Activated naive CD4-positive, alpha-beta T cell treated with anti-CD3 and anti-CD28 coated beads, Interleukin-2, amount 50 U/mL, for 72 hours (primary cell): Measurements from ENCODE around the gene GJA4. TPM values are rescaled to one million over a fixed set of nuclear protein-coding genes. Genes with fewer than 3 reads are reported as not detected.
A peak's percentile ranks its signal among the peaks of the same experiment; 100 is the strongest.

Source experiments
- ATAC-seq, 2 donors: fragments of 150-1000 bp; cut with Tn5 transposase; 2 replicates each; pipeline ENCODE4 v1.10.0; 2021; ENCODE audit warnings: mild to moderate bottlenecking in 2 of 2, moderate library complexity in 2 of 2
- DNase-seq, 2 donors: peaks; one replicate each; pipeline ENCODE4 v3.0.0; 2021 to 2022; ENCODE audit warnings: low spot score in 2 of 2
- H3K27ac Mint-ChIP-seq, 2 donors: one replicate each; pipeline ENCODE4 v1.8.0; 2022; ENCODE audit warnings: mild to moderate bottlenecking in 2 of 2, mixed read lengths in 2 of 2
- H3K36me3 Mint-ChIP-seq, 2 donors: one replicate each; pipeline ENCODE4 v1.8.0; 2022; ENCODE audit warnings: mixed read lengths in 2 of 2
- H3K9me3 Mint-ChIP-seq, 2 donors: one replicate each; pipeline ENCODE4 v1.8.0; 2022; ENCODE audit warnings: mixed read lengths in 2 of 2
- total RNA-seq, 2 donors: library from RNA; stranded (reverse); gene quantifications; one replicate each; pipeline ENCODE4 v1.2.3, GENCODE V29; 2022

GJA4 gene
- 1 to 10 TPM in 1 of 2 donors, not detected in 1; 1.4 TPM for total RNA-seq

- Mint-ChIP-seq H3K27ac (no peak within 1 kb of the TSS), H3K36me3 (no peaks in the 10 kb centered on the region), H3K9me3 (no peaks in the 10 kb centered on the region)
- DNase-seq: peak in 1 of 2 donors; percentile 41
- ATAC-seq: peak in 1 of 2 donors; percentile 15
Measured at GRCh38 chr1:34792868-34793727, at the start of gene GJA4. Gene GJA4, plus strand, starts transcription at chr1:34792999. Its CDS starts 1,215 bp downstream, at chr1:34794214.

DNA sequence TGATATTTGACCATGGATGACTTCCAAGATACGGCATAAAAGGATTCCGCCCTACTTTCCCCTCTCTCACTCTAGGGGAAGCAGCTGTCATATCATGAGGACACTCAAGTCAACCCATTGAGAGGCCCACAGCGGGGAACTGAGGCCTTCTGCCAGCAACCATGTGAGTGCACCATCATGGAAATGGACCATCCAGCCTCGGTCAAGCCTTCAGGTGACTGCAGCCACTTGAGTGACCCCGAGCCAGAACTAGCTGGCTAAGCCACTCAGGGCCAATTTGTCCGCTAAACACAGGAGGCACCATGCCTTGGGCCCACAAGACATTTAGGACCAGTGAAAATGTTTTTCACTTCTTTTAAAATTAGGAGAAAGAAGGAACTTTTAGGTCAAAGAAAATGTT lies 49.0 kb upstream of the GJA4 start:
- H3K9me3 Mint-ChIP-seq: no peaks in the 10 kb centered on the region
- no peak for ATAC-seq

GRCh38 chr1:34744851-34745250 lies 47.9 kb upstream of the GJA4 start:
- DNase-seq: no peak
- no peak for ATAC-seq
- no peak overlapping the region for H3K27ac Mint-ChIP-seq
- H3K9me3 Mint-ChIP-seq: no peaks in the 10 kb centered on the region
- H3K36me3 Mint-ChIP-seq: no peaks in the 10 kb centered on the region

More for the DNA sequence above, 49.0 kb upstream of the GJA4 start:
- no peak for DNase-seq
- Mint-ChIP-seq H3K36me3 (no peaks in the 10 kb centered on the region), H3K27ac (no peak overlapping the region)

DNA sequence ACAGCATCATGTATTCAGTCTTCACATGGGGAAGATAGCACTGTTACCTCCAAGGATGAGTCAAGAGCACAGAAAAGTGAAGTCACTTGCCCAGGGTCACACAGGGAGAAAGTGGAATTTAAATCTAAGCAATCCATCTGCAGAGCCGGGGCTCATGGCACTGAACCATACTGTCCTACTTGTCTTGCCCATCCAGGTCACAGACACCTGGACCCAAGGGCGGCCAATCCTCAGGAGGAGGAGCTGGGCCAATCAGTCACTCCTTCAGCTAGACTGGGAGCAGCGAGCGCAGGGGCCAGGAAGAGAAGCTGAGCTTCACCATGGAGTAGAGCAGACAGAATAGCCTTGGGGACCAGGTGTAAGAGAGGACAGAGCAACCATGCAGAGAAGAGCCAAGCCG lies 47.1 kb upstream of the GJA4 start:
- H3K36me3 Mint-ChIP-seq: no peaks in the 10 kb centered on the region
- ATAC-seq (no peak), DNase-seq (no peak)
- H3K27ac Mint-ChIP-seq: no peak overlapping the region
- no peaks in the 10 kb centered on the region for H3K9me3 Mint-ChIP-seq

DNA sequence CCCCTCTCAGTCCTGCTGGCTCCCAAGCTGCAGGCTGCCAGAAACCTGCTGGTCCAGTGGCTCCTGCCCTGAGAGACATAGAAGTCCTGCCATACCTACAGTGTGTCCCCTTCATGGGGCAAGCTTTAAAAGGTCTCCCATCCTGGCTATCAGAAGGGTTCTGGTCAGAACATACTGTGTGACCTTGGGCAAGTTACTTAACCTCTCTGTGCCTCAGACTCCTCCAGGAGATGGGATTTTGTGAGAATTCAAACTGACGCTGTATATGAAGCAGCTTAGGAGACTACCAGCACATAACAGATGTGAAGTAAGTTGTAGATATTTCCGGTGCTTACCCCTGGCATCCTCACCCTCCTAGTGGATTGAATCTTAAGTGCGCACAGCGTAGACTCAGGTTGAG lies 46.7 kb upstream of the GJA4 start:
- DNase-seq: no peak
- H3K36me3 Mint-ChIP-seq: no peaks in the 10 kb centered on the region
- no peak for ATAC-seq
- H3K27ac Mint-ChIP-seq: no peak overlapping the region
- no peaks in the 10 kb centered on the region for H3K9me3 Mint-ChIP-seq

DNA sequence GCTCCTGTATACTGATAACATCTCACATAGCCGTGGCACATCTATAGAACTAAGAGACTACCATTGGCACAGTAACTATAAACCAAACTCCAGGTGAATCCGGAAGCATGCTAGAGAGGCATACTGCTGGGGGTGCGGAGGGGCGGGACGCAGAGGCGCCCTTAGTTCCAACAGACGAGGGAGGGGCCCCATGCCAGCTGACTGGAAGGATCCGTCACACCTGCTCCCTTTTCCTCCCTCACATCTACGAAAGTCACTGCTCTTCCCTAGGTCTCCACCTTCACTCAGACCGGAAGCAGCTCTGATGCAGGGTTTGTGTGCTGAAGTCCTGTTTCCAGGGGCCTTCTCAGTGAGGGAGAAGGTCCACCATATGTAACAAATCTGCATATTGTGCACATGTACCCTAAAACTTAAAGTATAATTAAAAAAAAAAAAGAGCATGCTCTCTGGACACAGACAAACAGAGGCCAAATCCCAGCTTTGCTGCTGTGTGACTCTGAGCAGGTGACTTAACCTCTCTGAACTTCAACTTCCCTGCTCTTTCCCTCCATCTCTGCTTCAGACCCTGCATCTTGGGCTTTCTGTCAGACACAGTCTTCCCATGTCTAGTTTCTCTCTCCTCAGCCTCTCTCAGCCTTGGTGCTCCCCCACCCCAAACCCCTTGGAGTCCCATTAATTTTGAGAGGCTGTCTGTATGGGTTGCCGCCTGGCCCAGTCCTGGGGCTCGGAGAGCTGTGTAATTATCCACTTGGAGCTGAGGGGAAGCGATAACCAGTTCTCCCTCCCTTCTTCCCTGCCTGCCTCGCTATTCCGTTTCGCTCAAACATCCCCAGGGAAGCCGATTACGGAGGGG lies 45.8 kb upstream of the GJA4 start:
- Mint-ChIP-seq H3K9me3 (no peaks in the 10 kb centered on the region), H3K27ac (no peak overlapping the region), H3K36me3 (no peaks in the 10 kb centered on the region)
- ATAC-seq (no peak), DNase-seq (no peak)

DNA sequence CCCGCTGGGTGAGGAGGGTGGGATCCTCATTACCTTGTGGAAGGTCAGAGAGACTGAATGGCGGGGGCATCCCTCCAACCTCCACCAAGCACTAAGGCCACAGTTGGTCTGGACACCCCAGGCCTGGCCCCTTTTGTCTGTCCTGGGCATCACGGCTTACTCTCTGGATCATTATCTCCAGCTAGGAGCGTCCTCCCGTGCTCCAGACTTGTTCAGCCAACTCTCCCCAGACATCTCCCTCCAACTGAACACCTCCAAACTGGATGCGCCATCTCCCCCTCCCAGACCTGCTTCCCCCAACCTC lies 45.2 kb upstream of the GJA4 start:
- Mint-ChIP-seq H3K9me3 (no peaks in the 10 kb centered on the region), H3K36me3 (no peaks in the 10 kb centered on the region), H3K27ac (no peak overlapping the region)
- ATAC-seq (no peak), DNase-seq (no peak)

GRCh38 chr1:34749992-34750391 lies 42.8 kb upstream of the GJA4 start:
- H3K36me3 Mint-ChIP-seq: no peaks in the 10 kb centered on the region
- ATAC-seq: no peak
- no peak for DNase-seq
- H3K9me3 Mint-ChIP-seq: no peaks in the 10 kb centered on the region
- no peak overlapping the region for H3K27ac Mint-ChIP-seq

- H3K9me3 Mint-ChIP-seq: no peaks in the 10 kb centered on the region
- ATAC-seq: no peak
- no peak overlapping the region for H3K27ac Mint-ChIP-seq
Measured at GRCh38 chr1:34750610-34751009, 42.2 kb upstream of the GJA4 start.

GRCh38 chr1:34753163-34753562 lies 39.6 kb upstream of the GJA4 start:
- ATAC-seq (no peak), DNase-seq (no peak)
- no peaks in the 10 kb centered on the region for H3K36me3 Mint-ChIP-seq
- H3K27ac Mint-ChIP-seq: no peak overlapping the region
- H3K9me3 Mint-ChIP-seq: no peaks in the 10 kb centered on the region

More at GRCh38 chr1:34750610-34751009, 42.2 kb upstream of the GJA4 start:
- H3K36me3 Mint-ChIP-seq: no peaks in the 10 kb centered on the region
- no peak for DNase-seq

DNA sequence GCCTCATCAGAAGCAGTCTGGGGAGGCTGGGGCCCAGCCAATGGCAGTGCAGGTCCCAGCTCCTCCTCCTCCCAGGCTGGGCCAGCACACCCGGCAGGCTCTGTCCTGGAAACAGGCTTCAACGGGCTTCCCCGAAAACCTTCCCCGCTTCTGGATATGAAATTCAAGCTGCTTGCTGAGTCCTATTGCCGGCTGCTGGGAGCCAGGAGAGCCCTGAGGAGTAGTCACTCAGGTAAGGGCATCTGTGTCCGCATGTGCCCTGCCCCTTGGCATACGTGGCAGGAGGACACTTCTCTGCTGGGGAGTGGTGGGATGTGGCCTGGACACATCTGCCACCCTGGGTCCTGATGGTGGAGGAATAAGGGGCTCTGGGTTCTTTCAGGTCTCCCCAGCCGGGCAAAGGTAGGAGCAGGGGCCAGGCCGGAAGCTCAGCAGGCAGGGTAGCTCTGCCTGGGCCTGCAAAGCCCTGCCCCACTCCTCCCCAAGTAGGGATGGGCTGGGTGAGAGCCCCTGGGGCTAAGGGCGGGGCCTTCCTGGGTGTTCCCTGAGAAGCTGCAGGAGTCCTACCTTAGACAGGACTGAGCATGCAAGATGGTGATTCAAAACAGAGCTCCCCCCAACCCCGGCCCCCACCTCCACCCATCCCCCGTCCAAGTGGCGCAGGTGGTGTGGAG lies 37.7 kb upstream of the GJA4 start, which contains the start of gene GJB5:
Gene GJB5, plus strand, starts transcription at position 84 of the 674 bp plus-strand sequence. CDS start 2,284 bp downstream, outside the sequence.
- no peak within 1 kb of the TSS for H3K27ac Mint-ChIP-seq
- no peak for ATAC-seq
- DNase-seq: no peak
- H3K36me3 Mint-ChIP-seq: no peaks in the 10 kb centered on the region
- no peaks in the 10 kb centered on the region for H3K9me3 Mint-ChIP-seq

GRCh38 chr1:34755961-34756360 lies 36.8 kb upstream of the GJA4 start:
- no peaks in the 10 kb centered on the region for H3K9me3 Mint-ChIP-seq
- H3K36me3 Mint-ChIP-seq: no peaks in the 10 kb centered on the region
- H3K27ac Mint-ChIP-seq: no peak overlapping the region
- no peak for DNase-seq
- no peak for ATAC-seq

DNA sequence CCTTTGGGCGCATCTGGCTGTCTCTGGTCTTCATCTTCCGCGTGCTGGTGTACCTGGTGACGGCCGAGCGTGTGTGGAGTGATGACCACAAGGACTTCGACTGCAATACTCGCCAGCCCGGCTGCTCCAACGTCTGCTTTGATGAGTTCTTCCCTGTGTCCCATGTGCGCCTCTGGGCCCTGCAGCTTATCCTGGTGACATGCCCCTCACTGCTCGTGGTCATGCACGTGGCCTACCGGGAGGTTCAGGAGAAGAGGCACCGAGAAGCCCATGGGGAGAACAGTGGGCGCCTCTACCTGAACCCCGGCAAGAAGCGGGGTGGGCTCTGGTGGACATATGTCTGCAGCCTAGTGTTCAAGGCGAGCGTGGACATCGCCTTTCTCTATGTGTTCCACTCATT lies 35.4 kb upstream of the GJA4 start:
- Mint-ChIP-seq H3K27ac (no peak overlapping the region), H3K9me3 (no peaks in the 10 kb centered on the region), H3K36me3 (no peaks in the 10 kb centered on the region)
- no peak for DNase-seq
- no peak for ATAC-seq

DNA sequence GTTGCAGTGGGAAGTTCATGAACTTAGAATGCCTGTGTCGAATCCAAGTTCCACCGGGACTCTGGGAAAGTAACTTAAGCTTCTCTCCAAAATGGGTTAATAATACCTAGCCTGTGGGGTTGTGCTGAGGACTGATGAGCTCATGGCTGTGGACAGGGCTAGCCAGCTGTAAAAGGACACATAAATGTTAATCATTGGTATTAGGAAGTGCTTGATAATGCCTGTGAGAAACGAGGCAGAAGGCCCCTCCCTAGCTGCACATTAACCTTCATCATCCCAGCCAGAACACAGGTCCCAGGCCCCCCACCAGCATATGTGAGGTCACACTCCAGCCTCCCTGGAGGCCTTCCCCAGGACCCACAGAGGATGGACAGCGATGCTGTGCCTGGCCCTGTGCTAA lies 34.0 kb upstream of the GJA4 start:
- no peak for ATAC-seq
- no peaks in the 10 kb centered on the region for H3K36me3 Mint-ChIP-seq
- DNase-seq: no peak
- H3K9me3 Mint-ChIP-seq: no peaks in the 10 kb centered on the region
- no peak overlapping the region for H3K27ac Mint-ChIP-seq

- H3K9me3 Mint-ChIP-seq: no peaks in the 10 kb centered on the region
- DNase-seq (no peak), ATAC-seq (no peak)
- no peak within 1 kb of the TSS for H3K27ac Mint-ChIP-seq
- H3K36me3 Mint-ChIP-seq: no peaks in the 10 kb centered on the region
Measured at GRCh38 chr1:34759503-34760357, 33.1 kb upstream of the GJA4 start, which contains the start of gene GJB4. Gene GJB4, plus strand, starts transcription at chr1:34759740. Its CDS starts 1,515 bp downstream, at chr1:34761255.

DNA sequence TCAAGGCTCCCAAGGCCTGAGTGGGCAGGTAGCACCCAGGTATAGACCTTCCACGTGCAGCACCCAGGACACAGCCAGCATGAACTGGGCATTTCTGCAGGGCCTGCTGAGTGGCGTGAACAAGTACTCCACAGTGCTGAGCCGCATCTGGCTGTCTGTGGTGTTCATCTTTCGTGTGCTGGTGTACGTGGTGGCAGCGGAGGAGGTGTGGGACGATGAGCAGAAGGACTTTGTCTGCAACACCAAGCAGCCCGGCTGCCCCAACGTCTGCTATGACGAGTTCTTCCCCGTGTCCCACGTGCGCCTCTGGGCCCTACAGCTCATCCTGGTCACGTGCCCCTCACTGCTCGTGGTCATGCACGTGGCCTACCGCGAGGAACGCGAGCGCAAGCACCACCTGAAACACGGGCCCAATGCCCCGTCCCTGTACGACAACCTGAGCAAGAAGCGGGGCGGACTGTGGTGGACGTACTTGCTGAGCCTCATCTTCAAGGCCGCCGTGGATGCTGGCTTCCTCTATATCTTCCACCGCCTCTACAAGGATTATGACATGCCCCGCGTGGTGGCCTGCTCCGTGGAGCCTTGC lies 31.5 kb upstream of the GJA4 start:
- H3K36me3 Mint-ChIP-seq: no peaks in the 10 kb centered on the region
- no peaks in the 10 kb centered on the region for H3K9me3 Mint-ChIP-seq
- ATAC-seq (no peak), DNase-seq (no peak)
- no peak overlapping the region for H3K27ac Mint-ChIP-seq
